GM18870 (cell line): ENCODE measurements around the gene CCDC9B.
A peak's percentile ranks its signal among the peaks of the same experiment; 100 is the strongest.

Experiments used
- ATAC-seq: cut with Tn5 transposase; IDR thresholded peaks from one replicate; pipeline ENCODE4 v1.9.1; 2021; ENCODE audit warnings: moderate library complexity; ENCODE audit not compliant: unreplicated experiment

Gene CCDC9B

DNA sequence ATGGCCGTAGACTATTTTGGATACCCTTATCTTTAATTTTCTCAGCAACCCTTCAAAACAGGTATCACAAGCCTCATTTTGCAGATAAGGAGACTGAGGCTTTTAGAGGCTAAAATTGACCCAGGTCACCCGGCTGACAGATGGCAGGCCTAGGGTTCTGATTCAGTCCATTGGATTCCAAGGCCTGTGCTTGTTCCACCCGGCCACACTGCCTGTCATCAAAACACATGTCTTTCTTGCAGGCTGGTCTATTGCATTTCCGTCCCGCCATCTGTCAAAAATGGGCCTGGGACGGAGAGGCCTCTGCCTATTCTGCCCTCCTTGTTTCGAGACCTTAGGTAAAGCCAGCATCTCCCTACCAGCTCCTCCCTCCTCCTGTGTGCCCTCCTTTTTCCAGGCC lies 9.1 kb downstream of the CCDC9B start:
- no peak for ATAC-seq

- no peak for ATAC-seq
Measured at GRCh38 chr15:40331026-40331425, 9.7 kb downstream of the CCDC9B start.

DNA sequence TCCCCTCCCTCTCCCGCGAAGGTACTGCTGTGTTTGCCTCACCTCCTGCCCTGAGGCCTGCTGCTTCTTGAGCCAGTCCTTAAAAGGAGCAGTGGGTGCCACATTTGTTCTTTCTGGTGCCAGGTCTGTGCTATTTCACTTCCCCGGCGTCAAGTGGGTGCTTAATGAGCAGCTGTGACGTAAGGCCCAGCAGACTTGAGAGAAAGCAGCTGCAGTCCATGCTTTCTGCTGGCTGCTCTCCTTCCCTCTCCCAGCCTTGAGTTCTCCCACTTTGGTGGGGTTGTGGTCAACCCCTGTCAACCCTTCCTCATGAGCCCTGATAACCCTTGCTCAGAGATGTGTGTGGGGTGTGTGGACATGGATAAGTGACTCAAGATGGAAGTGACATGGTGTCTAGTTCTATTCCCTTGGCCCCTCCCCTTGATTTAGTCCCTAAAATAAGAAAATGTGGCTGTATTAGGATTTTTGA lies 10.3 kb downstream of the CCDC9B start:
- ATAC-seq = no peak

- no peak for ATAC-seq
Measured at GRCh38 chr15:40329804-40330203, 10.9 kb downstream of the CCDC9B start.

GRCh38 chr15:40328751-40329150 lies 12.0 kb downstream of the CCDC9B start:
- ATAC-seq = no peak

DNA sequence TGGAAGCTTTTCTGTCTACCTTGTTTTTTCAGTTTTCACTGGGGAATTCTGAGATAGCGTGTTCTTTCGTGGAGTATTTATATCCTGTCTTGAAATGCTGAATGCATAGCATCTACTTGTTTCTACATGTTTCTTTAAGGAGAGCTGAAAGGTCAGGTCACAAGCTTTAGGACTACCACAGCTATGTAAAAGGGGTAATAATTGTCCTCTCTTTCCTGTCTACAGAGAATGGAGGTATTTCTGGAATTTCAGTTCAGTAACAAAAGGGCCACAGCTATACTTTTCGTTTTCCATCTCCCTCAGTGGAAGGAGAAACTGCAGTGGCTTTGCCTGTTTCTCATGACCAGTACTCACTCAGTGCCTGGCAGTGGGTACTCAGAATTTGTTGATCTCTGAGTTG lies 12.6 kb downstream of the CCDC9B start:
- no peak for ATAC-seq

- ATAC-seq = no peak
Measured at GRCh38 chr15:40327457-40327856, 13.3 kb downstream of the CCDC9B start.

GRCh38 chr15:40325700-40326099 lies 15.0 kb downstream of the CCDC9B start:
- ATAC-seq = no peak

- no peak for ATAC-seq
Measured at GRCh38 chr15:40325188-40325587, 15.6 kb downstream of the CCDC9B start.

DNA sequence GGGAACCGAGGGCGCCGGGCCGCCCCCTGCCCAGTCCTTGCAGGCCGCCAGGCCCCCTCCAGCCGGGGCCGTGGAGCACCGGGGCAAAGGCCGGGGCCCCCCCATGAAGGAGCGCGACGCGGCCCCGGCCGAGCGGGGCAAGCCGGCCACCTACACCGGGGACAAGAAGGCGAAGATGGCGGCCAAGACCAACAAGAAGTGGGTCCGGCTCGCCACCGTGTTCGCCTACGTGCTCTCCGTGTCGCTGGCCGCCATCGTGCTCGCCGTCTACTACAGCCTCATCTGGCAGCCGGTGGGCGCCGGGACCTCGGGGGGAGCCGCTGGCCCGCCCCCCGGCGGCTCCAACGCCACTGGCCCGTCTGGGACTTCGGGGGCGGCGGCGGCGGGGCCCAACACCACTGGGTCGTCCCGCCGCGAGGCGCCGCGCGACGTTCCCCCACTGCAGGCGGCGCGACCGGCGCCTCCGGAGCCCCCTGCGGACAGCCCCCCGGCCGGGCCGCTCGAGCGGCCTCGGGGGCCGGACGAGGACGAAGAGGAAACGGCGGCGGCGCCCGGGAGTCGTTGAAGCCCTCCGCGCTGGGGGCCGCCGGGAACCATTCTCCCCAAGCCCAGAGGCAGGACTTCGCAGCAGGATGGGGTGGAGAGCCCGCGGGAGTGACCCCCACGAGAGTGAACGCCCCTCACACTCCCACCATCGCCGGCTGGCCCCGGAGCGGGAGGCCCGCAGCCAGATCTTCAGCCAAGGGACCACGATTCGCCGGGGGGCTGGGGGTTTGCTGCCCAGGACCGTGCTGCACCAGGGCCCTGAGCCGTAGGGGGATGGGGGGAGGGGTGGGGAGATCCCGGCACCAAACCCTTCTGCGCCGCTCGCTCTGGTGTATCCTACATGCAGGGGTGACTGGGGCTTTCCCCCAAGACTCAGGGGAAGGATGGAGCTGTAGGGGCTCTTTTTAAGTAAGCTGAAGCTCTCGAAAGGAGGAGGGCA lies 16.5 kb downstream of the CCDC9B start:
- ATAC-seq = no peak

- peak; percentile 72 for ATAC-seq
Measured at GRCh38 chr15:40323239-40323952, 17.3 kb downstream of the CCDC9B start, which contains the start of gene INAFM2. INAFM2 (plus strand) TSS chr15:40323692; CDS start chr15:40324056, 364 bp downstream.

DNA sequence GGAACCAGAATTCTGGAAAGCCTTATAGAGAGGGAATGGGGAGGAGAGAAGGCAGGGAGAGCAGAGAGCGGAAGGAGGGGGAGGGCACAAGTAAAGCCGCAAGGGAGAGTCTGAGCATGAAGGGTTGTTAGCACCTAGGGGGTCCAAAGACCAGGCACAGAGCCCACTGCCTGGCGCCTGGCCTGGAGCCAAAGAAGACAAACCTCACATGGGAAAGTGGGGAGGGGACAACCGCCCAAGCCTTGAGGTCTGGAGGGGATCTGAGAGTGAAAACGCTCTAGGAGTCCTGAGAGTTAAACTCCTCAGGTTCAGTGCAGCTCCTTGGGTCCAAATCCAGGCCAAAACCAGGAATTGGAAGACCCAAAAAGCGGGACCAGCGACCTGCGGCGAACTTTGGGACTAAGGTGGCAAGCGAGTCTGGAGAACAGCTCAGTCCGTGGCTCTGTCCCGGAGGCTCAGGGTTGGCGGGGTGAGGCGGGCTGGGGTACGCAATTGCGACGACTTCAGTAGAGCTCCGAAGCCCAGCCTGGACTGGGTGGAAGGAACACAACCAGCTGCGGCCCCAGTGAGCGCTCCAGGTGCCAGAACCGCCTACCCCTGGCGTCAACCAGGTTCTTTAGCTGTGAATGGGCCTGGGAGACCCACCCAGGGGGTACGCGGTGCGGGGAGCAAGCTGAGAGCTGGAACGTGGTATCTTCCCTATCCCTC lies 18.1 kb downstream of the CCDC9B start:
- ATAC-seq = no peak

GRCh38 chr15:40320931-40321371 lies 19.8 kb downstream of the CCDC9B start:
- peak; percentile 35 for ATAC-seq

GRCh38 chr15:40320409-40320808 lies 20.3 kb downstream of the CCDC9B start:
- ATAC-seq = no peak

- ATAC-seq = no peak
Measured at GRCh38 chr15:40317580-40317979, 23.2 kb downstream of the CCDC9B start.

DNA sequence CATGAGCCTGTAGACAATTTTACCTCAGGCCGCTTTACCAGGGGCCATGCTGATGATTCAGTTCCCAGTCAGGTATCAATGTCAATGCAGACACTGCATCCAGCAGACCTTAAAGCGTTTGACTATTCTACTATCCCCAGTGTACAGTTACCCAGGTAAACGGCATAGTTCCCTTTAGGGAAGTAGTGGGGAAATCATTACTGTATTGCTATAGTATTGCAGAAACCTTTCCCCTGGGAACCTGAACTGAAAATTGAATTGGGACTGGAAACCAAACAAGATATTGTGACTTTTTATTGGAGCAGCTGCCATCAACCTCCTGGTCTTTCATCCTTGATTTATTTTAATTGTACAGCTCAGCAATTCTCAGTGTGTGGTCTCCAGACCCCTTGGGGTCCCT lies 23.8 kb downstream of the CCDC9B start:
- no peak for ATAC-seq

DNA sequence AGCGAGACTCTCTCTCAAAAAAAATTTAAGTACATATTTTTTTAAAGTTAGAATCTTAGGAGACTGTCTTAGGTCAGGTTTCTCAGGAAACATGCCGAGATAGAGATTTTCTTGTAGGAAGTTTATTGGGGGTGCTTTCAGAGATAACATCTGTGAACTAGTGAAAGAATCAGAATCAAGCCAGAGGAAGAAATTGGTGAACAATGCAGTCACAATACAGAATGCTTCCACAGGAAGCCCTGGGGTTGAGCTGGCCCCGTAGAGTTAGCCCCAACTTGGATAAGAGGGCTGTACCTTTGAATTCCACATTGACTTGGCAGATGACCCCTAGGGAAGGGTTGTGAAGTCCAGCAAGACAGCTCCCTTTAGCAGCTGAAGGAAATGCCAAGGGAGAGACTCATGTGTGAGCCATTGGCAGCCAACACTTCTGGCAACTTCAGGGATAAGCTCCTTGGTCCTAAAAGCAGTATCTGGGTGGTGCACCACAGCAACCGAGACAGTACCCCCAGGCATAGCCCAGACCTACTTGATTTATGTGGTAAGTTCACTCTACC lies 25.9 kb downstream of the CCDC9B start:
- no peak for ATAC-seq

GRCh38 chr15:40313531-40314398 lies 27.0 kb downstream of the CCDC9B start:
- ATAC-seq = no peak

DNA sequence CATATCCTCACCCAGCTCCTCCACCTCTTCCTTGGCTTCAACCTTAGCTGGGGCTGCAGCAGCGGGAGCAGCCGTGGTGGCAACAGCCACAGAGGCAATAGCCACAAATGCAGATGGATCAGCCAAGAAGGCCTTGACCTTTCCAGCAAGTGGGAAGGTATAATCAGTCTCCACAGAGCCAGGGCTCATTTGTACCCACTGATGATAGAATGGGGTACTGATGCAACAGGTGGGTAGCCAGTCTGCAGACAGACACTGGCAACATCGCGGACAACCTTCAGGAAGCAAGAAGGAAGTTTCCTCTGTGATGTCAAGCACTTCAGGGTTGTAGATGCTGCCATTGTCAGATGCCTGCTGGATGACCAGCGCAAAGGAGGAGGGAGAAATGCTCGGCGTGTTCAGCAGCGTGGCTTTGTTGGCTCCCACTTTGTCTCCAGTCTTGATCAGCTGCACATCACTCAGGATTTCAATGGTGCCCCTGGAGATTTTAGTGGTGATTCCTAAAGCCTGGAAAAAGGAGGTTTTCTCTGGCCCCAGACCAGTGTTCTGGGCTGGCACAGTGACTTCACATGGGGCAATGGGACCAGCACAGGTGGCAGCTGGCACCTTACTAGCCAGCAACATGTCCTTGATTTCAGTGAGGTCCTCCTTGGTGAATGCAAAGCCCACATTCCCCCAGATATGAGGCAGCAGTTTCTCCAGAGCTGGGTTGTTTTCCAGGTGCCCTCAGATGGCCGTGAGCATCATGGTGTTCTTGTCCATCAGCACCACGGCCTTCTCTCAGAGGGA lies 28.2 kb downstream of the CCDC9B start:
- no peak for ATAC-seq
